GM19328 (cell line): Measurements from ENCODE around the gene SYCP2.
"Not testable (repeated sequence)": the region's sequence is repeated elsewhere in the genome, so short reads cannot be mapped to it uniquely, and the experiment has no call there.

Experiments
- ATAC-seq: cut with Tn5 transposase; IDR thresholded peaks from one replicate; pipeline ENCODE4 v1.9.1; 2021; ENCODE audit warnings: mild to moderate bottlenecking, moderate library complexity; ENCODE audit not compliant: unreplicated experiment

Gene SYCP2

GRCh38 chr20:59908855-59909254 lies 24.6 kb downstream of the SYCP2 start:
- no peak for ATAC-seq

- ATAC-seq, result no peak
Observed at GRCh38 chr20:59903621-59904020, 29.8 kb downstream of the SYCP2 start.

GRCh38 chr20:59902470-59902869 lies 31.0 kb downstream of the SYCP2 start:
- no peak for ATAC-seq

- no peak for ATAC-seq
Observed at GRCh38 chr20:59895908-59896307, 37.5 kb downstream of the SYCP2 start.

GRCh38 chr20:59891581-59891980 lies 41.9 kb downstream of the SYCP2 start:
- ATAC-seq, result no peak

- ATAC-seq, result not testable (repeated sequence)
Observed at GRCh38 chr20:59890035-59890434, 43.4 kb downstream of the SYCP2 start.

GRCh38 chr20:59888050-59888449 lies 45.4 kb downstream of the SYCP2 start:
- no peak for ATAC-seq

GRCh38 chr20:59884494-59884893 lies 48.9 kb downstream of the SYCP2 start:
- ATAC-seq, result no peak

GRCh38 chr20:59880198-59880597 lies 53.2 kb downstream of the SYCP2 start:
- no peak for ATAC-seq

- no peak for ATAC-seq
Observed at GRCh38 chr20:59873409-59873808, 60.0 kb downstream of the SYCP2 start.

GRCh38 chr20:59871096-59871495 lies 62.3 kb downstream of the SYCP2 start:
- ATAC-seq, result no peak

- ATAC-seq, result no peak
Observed at GRCh38 chr20:59866338-59866737, 67.1 kb downstream of the SYCP2 start.

- ATAC-seq, result no peak
Observed at GRCh38 chr20:59864726-59865125, 68.7 kb downstream of the SYCP2 start.

- ATAC-seq, result no peak
Observed at GRCh38 chr20:59863058-59863457, 70.4 kb downstream of the SYCP2 start.

GRCh38 chr20:59861401-59861800 lies 72.0 kb downstream of the SYCP2 start:
- ATAC-seq, result no peak

- no peak for ATAC-seq
Observed at GRCh38 chr20:59858425-59858824, 75.0 kb downstream of the SYCP2 start.

GRCh38 chr20:59857966-59858365 lies 75.5 kb downstream of the SYCP2 start:
- no peak for ATAC-seq

- not testable (repeated sequence) for ATAC-seq
Observed at GRCh38 chr20:59856941-59857340, 76.5 kb downstream of the SYCP2 start.

- ATAC-seq, result not testable (repeated sequence)
Observed at GRCh38 chr20:59856526-59856925, 76.9 kb downstream of the SYCP2 start.

GRCh38 chr20:59850018-59850641 lies 83.3 kb downstream of the SYCP2 start:
- ATAC-seq, result no peak

- ATAC-seq, result no peak
Observed at GRCh38 chr20:59848182-59848581, 85.3 kb downstream of the SYCP2 start.

- no peak for ATAC-seq
Observed at GRCh38 chr20:59845472-59845871, 88.0 kb downstream of the SYCP2 start.

- no peak for ATAC-seq
Observed at GRCh38 chr20:59839400-59839799, 94.0 kb downstream of the SYCP2 start.
